Midbrain (tissue), 1 donor: ENCODE data around the gene CAMTA1.

Experiments used
- DNase-seq: peaks from one replicate; lab custom pipeline; 2025; lab: John Stamatoyannopoulos, UW

CAMTA1 gene

DNA sequence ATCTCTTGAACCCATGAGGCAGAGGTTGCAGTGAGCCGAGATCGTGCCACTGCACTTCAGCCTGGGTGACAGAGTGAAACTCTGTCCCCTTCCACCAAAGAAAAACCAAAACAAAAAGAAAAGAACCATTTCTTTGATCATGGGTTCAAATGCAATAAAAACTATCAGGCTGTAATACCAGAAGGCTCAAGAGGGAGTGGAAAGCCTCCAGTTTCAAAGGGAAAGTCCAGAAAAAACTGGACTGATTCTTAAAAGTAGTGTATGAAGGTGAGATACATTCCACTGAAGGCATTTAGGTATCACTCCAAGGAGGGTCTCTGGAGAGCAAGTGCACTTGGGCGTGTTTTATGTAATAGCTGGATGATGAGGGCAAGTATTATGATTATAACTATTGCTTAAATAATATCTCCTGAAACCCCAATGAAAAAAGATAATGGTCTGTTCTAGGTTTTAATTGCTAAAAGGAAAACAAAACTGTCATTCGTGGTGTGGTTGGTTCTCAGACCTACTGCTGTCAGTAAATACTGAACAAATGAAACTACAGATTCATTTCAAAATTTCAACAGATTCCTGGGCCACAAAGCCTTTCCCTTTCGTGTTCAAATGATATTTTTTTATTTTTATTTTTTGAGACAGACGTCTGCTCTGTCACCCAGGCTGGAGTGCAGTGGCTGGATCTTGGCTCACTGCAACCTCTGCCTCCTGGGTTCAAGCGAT, 6.0 kb upstream of the CAMTA1 start:
- DNase-seq = no peak

DNA sequence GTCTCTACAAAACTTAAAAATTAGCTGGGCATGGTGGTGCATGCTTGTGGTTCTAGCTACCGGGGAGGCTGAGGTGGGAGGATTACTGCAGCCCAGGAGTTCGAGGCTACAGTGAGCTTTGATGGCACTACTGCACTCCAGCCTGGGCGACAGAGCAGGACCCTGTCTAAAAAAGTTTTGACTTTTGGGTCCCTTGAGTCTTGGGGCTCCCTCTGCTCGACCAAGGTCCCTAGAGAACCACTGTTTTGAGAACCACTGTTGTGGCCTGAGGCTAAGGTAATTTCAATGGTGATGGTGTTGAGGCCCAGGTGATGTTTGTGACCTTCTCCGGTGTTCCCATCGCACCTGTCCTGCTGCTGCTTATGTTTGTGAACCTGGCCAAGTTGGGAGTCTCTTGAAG, 3.1 kb upstream of the CAMTA1 start:
- DNase-seq = no peak

DNA sequence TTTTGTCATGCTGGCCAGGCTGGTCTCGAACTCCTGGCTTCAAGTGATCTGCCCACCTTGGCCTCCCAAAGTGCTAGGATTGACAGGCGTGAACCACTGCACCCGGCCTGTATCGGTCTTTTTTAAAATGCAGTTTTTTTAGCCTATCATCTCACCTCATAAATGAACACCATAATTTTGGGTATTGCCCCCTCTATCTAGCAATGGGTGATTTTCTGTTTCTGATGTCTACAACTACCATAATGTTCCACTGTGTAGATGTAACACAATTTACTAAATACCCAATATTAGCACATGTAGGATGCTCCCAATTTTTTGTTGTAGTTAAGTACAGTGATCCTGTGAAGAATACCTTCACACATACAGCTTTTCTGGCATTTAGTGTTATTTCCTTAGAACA, 2.0 kb upstream of the CAMTA1 start:
- DNase-seq = no peak

DNA sequence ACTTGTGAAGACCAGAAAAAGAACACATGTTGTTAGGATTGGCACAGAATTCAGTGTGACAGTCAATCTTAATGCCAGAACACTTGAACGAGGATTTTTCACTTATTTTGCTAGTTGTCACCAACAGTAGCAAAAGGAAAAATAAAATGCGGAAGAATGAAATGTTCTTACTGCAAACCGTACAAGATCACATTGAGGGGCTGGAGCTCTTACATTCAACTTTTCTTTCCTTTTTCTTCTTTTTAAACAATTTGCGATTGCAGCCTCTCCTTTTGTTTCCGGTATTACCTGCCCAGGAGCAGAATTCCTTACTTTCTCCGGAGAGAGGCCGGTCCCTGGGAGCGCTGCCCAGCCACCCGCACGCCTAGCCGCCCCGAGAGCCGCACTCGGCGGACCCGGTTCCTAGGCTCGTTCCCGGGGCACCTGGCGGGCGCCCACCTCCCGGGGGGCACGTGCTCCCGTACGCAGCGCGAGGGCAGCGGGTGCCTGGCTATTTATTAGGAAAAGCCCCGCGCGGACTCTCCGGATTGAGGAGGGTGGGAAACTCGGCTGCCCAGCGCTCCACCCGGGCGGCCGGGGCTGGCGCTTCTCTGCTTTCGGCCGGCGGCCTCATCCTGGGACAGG, 1.2 kb upstream of the CAMTA1 start:
- DNase-seq = no peak

DNA sequence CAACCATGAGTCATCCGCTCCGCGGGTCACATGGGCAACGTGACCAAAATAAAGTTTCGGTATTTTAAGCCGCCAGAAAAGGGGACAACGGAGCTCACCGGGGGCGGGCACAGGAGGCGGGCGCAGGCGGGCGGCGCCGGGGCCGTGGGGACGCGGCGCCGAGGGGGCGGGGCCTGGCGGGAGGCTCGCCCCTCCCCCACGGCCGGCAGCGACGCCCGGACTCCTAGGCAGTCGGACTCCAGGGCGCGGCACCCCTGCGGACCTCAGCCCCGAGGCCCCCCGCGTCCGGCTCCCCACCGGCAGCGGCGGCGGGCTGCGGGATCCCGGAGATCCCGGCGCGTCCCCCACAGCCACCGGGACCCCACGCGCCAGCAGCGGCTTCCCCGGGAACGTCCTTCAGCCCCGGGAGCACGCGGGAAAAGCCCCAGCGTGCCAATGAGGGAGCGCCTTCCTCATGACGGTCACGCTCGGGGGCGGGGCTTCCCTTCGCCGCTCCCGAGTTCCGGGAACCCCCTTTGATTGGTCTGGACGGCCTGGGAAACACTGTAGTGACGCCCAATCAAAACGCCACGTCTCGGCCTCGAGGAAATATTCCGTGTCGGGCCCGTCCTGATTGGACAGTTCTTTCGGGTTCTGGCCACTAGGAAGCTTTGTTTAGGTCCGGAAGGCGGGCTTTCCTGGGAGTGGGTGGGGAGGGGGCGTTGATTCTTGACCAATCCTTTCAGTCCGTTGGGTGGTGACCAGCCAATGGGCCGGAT, 515 bp upstream of the CAMTA1 start:
- DNase-seq = peak; percentile 100

DNA sequence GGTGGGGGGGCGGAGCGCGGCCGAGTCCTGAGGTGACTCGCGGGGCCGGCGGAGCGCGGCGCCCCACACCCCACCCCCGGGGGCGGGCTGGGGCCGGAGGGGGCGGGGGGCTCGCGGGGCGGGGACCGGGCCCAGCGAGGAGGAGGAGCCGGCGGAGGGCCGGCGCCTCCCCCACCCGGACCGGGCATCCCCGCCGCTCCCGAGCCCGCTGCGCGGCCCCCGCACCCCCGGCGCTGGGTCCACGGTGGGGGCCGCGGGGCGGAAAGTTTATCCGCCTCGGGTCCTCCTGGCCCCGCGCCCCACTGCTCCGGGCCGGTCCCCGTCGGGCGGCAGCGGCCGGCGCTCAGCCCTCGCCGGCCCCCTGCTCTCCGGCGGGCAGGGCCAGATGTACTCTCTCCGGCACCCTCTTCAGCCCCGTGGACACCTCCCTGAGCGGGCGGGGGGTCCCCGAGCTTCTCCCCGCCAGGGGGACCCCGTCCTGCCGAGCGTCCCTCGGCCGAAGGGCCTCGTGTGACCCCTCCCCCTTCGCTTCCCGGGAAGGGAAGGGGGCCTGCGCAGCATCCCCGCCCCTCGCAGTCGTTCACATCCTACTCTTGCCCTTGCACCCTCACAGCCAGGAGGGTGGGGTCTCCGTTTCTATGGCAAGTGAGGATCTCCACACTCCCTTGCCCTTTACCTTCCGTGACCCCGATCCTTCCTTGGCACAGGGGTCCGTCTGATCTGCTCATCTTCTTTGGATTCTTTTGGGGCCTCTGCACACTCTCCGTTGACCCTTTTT, 663 bp downstream of the CAMTA1 start:
- DNase-seq = peak; percentile 28

DNA sequence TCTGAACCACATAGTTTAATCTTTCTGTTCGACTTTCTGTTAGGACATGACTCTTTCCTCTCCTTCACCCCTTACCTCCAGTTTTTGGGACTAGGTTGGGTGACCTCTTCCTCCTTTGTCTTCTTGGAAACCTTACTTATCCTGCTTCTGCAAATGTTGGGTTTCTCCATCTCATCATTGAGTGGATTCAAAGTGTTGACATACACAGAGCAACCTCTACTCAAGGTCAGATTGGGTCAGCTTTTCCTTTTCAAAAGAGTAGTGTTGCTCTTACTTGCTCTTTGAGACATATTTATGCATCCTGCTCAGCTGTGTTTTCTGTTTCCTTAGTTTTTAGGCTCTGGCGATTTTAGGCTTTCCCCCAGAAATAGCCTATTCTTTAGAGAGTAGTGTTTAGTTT, 3.7 kb downstream of the CAMTA1 start:
- DNase-seq = no peak

DNA sequence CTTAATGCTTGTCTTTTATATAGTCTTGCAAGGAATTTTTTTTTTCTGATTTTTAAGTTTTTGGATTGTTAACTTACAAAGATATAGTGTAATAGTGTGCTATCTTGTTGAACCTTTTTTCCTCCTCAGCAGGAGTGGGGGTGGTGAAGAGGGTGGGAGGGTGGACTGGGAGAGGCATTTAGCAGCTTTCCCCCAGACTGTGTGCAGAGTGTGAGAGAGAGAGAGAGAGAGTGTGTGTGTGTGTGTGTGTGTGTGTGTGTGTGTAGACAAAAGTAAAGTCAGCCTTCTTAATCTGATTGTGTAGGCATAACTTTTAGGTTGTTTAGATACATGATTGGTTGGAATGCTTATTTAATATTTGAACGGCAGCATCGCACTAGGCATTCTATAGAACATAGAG, 4.9 kb downstream of the CAMTA1 start:
- no peak for DNase-seq

DNA sequence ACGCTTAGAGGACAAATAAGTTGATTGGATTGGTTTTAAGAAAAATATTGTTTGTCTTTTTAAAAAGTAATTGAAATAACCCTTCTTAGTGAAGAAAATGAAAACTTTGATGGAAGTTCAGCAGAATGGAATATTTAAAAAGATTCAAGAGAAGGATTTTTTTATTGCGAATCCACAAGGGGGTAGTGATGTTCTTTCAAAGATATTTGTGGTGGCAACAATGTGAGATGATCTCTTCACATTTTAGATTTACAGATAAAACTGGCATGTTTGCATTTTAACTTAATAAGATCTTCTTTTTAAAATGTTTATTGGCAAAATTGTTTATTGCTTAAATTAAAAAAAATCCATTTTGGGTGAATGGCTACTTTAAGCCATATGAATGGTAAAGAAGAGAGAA, 8.9 kb downstream of the CAMTA1 start:
- DNase-seq = peak; percentile 31

DNA sequence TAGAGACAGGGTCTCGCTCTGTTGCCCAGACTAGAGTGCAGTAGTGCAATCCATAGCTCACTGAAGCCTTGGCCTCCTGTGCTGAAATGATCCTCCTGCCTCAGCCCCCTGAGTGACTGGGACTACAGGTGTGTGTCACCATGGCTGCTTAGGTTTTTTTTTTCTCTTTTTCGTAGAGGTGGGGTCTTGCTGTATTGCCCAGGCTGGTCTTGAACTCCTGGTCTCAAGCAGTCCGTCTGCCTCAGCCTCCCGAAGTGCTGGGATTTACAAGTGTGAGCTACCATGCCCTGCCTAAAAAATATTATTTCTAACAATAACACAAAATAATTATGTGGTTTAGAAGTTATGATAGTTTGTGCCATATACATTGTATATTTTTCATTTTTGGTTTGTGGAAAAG, 9.9 kb downstream of the CAMTA1 start:
- DNase-seq = no peak

DNA sequence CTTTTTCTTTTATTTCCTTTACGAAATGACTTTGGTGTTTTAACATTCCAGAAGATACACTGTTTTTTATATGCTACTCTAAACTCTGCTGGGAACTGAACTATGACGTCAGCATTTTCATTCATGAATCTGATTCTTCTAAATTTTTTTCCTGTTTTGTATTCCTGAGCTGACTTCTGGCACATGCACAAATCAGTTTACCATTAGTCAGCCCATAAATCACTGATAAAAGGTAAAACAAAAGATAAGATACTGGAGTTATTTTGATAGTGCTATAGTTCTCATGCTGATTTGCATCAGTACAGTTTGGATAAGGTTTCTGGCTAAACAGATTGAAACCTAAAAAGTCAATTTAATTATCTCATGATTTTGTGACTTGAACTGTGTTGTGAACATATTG, 10.4 kb downstream of the CAMTA1 start:
- DNase-seq = no peak

DNA sequence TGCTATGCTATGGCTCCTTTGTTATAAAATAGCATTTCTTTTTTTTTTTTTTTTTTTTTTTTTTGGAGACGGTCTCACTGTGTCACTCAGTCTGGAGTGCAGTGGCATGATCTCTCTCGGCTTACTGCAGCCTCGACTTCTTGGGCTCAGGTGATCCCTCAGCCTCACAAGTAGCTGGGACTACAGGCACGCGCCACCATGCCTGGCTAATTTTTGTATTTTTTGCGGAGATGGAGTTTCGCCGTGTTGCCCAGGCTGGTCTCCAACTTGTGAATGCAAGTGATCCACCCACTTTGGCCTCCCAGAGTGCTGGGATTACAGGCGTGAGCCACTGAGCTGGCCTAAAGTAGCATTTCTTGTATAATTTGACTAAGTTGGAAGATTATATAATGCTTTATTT, 10.8 kb downstream of the CAMTA1 start:
- no peak for DNase-seq

DNA sequence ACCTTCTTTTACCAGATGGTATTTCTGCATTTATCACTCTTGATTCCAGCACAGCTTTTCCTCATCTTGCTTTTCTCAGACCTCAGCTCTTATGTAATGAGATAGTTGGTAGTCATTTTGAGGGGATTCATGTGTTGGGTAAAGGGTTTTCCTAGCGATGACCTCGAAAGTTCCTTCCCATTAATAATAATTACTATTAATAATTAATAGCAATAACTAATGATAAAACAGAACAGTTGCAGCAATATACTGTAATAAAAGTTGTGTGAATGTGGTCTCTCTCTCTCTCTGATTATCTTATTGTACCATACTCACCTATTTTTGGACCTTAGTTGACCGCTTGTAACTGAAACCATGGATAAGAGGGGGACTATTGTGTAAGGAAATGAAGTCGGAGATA, 14.2 kb downstream of the CAMTA1 start:
- DNase-seq = no peak

DNA sequence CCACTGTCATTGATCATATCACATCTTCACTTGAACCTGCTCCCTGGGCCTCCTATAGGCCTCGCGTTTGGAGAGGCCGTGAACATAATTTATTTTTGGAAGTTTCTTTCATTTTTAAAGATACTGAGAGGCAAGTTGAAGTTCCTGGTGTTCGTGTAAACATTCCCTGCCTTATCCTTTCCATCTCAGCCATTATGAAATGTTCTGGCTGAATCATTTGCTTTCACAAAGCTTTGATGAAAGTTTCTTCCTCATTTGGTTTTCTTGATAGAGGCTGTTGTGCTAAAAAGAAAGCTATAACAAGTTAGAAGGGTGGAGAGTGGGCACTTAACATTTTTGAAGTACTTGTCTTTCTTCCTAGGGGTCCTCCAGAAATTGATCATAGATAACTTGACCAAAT, 15.5 kb downstream of the CAMTA1 start:
- DNase-seq = no peak

DNA sequence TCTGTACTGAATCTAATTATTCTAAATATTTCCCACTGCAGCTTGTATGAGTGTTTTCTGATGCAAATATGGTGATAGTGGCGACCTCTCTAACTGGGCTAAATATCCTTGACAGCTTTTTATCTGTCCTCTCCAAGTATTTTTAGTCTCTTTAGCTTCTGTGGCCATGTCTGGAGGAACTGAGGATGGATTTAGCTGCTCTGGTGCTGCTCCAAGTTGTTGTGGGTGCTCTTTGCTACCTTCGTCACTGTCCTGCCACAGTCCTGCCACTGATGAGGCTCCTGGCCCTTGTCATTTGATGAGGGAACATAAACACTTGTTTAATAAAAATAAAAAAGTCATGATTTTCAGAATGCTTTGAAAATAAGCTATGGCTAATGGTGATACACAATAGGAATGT, 15.9 kb downstream of the CAMTA1 start:
- DNase-seq = no peak

DNA sequence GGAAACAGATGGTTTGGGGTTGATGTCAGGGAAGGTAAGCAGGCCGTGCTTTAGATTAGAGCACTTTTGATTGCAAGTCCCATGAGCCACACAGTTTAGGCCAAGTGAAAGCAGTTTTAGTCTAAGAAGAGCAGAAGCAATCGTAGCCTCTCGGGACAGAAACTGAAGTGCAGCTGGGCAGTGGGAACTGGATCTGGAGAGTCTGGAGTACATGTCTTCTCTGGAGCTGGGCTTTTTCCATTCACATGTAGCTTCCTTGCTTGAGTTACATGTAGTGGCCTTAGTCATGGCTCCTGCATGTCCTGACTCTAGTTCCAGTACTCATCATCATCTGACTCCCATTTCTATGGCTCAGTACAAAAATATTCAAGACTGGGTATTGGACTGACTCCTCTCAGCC, 16.7 kb downstream of the CAMTA1 start:
- no peak for DNase-seq

DNA sequence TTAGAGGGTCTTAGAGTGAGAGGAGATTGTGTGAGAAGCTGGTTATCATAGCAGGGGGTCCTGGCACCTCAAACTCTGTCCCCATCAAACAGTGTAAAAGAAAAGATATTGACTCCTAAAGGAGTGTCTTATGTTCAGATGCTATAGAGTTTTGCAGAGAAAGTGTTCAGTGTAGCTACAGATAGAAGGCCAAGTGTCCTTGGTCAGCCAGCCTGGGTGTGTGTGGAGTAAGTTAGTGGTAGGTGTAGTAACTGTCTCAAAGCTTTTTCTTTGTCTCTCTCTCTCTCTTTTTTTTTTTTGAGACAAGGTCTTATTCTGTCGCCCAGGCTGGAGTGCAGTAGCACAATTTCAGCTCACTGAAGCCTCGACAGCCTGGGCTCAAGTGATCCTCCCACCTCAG, 17.2 kb downstream of the CAMTA1 start:
- DNase-seq = no peak

DNA sequence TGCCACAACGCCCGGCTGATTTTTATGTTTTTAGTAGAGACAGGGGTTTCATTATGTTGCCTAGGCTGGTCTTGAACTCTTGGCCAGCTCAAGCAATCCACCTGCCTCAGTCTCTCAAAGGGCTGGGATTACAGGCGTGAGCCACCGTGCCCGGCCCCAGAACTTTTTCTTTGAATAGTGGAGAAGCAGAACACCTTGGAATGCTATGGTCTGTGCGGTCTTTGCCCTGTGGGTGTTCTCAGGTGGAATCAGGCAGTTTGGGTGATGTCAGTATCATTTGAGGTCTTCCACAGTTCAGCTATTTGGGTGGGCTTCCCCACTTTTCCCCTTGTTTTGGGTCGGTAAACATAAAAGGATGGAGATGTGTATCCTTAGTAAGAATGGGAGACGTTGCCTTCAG, 17.6 kb downstream of the CAMTA1 start:
- DNase-seq = no peak

DNA sequence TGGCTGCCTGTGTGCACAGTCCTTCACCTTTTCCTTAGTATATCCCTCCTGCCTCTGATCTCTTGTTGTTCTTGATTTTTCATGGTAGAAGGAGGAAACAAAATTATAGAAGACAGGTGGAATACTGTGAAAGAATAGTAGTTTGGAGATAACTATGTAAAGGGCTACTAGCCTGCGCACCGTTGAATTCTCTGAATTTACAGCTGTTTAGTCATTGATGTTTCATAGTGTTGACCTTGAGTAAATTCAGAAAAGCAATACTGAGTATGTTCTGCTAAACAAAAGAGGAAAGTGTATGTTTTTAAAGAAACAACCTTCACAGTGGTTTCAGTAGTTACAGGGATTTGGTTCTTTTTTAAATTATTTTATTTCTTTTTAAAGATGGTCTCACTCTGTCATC, 18.1 kb downstream of the CAMTA1 start:
- DNase-seq = no peak

DNA sequence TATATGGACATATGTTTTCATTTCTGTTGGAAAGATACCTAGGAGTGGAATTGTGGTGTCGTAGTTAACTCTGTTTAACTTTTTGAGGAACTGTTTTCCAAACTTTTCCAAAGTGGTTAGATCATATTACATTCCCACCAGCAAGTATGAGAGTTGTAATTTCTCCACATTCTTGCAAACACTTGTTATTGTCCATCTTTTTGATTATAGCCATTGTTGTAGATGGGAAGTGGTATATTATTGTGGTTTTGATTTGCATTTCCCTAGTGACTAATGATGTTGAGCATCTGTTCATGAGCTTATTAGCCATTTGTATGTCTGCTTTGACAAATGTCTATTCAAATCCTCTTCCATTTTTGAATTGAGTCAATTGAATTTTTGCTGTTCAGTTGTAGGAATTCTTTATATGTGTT, 19.8 kb downstream of the CAMTA1 start:
- DNase-seq = no peak

DNA sequence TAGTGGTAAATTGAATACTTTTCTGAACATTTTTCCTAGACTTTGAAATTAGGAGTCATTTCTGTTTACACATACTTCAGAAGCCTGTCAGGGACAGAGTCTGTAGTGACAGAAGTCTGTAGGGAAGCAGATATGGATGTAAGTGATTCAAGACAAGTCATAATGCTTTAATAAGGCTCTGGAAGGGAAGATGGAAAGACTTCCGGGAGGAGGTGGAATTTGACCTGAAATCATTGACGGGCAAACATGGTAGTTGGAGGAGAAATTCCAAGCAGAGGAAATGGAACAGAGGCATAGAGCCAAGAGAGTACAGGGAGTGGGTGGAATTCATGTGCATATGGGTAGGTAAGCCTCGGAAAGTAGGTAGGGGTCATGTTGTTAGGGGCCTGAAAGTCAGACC, 22.5 kb downstream of the CAMTA1 start:
- DNase-seq = no peak

DNA sequence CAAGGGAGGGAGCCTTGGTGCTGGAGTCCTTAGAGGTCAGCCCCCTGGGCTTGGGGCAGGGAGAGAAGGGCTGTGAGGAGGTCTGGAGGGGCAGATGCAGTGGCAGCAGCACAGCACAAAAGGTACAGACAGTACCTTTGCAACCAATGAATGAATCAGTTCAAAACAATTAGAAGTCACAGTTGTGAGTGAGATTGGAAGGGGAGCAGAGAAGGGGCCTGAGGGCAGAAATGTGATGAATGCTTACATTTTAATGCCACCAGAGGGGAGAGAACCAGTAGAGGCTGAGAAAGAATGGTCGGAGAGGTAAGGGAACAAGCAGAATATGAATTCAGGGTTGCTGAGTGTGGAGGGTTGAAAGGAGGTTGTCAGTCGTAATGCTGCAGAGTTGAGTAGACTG, 24.2 kb downstream of the CAMTA1 start:
- no peak for DNase-seq
